HG03064 (cell line): ENCODE data around the gene DMRTB1.

Experiments used
- ATAC-seq: cut with Tn5 transposase; IDR thresholded peaks from one replicate; pipeline ENCODE4 v1.9.1; 2021; ENCODE audit warnings: low read depth; ENCODE audit not compliant: unreplicated experiment

The DMRTB1 gene

GRCh38 chr1:53462769-53463501, 3.7 kb downstream of the DMRTB1 start:
- ATAC-seq, result no peak

GRCh38 chr1:53463961-53464899, 5.0 kb downstream of the DMRTB1 start:
- no peak for ATAC-seq

GRCh38 chr1:53465023-53465957, 6.1 kb downstream of the DMRTB1 start:
- ATAC-seq, result no peak

GRCh38 chr1:53467391-53467790, 8.2 kb downstream of the DMRTB1 start:
- ATAC-seq, result no peak

- ATAC-seq, result no peak
These were observed 9.2 kb downstream of the DMRTB1 start for GRCh38 chr1:53468374-53468773.

- no peak for ATAC-seq
These were observed 10.2 kb downstream of the DMRTB1 start for GRCh38 chr1:53469373-53469772.

GRCh38 chr1:53470155-53470554, 11.0 kb downstream of the DMRTB1 start:
- ATAC-seq, result no peak

GRCh38 chr1:53470584-53470983, 11.4 kb downstream of the DMRTB1 start:
- no peak for ATAC-seq

- ATAC-seq, result no peak
These were observed 11.8 kb downstream of the DMRTB1 start for GRCh38 chr1:53471000-53471399.

- ATAC-seq, result no peak
These were observed 14.3 kb downstream of the DMRTB1 start for GRCh38 chr1:53473463-53473862.

- no peak for ATAC-seq
These were observed 16.5 kb downstream of the DMRTB1 start for GRCh38 chr1:53475664-53476063.

- ATAC-seq, result no peak
These were observed 17.4 kb downstream of the DMRTB1 start for GRCh38 chr1:53476579-53476978.

GRCh38 chr1:53477651-53478501, 18.7 kb downstream of the DMRTB1 start:
- ATAC-seq, result no peak

- ATAC-seq, result no peak
These were observed 19.3 kb downstream of the DMRTB1 start for GRCh38 chr1:53478502-53478818.

GRCh38 chr1:53480678-53481077, 21.5 kb downstream of the DMRTB1 start:
- no peak for ATAC-seq

- no peak for ATAC-seq
These were observed 22.3 kb downstream of the DMRTB1 start for GRCh38 chr1:53481456-53481855.

- ATAC-seq, result no peak
These were observed 23.4 kb downstream of the DMRTB1 start for GRCh38 chr1:53482441-53483153.

GRCh38 chr1:53483170-53483569, 24.0 kb downstream of the DMRTB1 start:
- no peak for ATAC-seq

GRCh38 chr1:53483656-53484055, 24.5 kb downstream of the DMRTB1 start:
- ATAC-seq, result no peak
